Measurements from ENCODE around the gene SLC46A2. TPM values are rescaled to one million over a fixed set of nuclear protein-coding genes. Genes with fewer than 3 reads are reported as not detected.

SLC46A2 gene
- total RNA-seq: not detected

- no peak for ATAC-seq
- Mint-ChIP-seq H3K4me3 (no peak within 1 kb of the TSS), H3K4me1 (peaks cover 10% of the 10 kb centered on the region), H3K9me3 (ENCODE audit: low read depth) (no peaks in the 10 kb centered on the region), H3K36me3 (no peaks in the 10 kb centered on the region), H3K27me3 (peaks cover 40% of the 10 kb centered on the region), H3K27ac (no peak within 1 kb of the TSS)
- no peak for DNase-seq
- CTCF ChIA-PET: no interaction called here
Measured at GRCh38 chr9:112890106-112891081, at the start of gene SLC46A2. Gene SLC46A2 (minus strand): TSS chr9:112890876. CDS start chr9:112890681, 195 bp downstream.

GRCh38 chr9:112939418-112939817, 48.7 kb upstream of the SLC46A2 start:
- Mint-ChIP-seq H3K4me1 (no peaks in the 10 kb centered on the region), H3K36me3 (no peaks in the 10 kb centered on the region), H3K27me3 (peaks cover 3% of the 10 kb centered on the region), H3K4me3 (no peak overlapping the region), H3K9me3 (ENCODE audit: low read depth) (no peaks in the 10 kb centered on the region), H3K27ac (no peak overlapping the region)
- CTCF ChIA-PET: no interaction called here
- ATAC-seq (no peak), DNase-seq (no peak)

- Mint-ChIP-seq H3K36me3 (no peaks in the 10 kb centered on the region), H3K27ac (no peak overlapping the region), H3K27me3 (peaks cover 7% of the 10 kb centered on the region), H3K9me3 (ENCODE audit: low read depth) (no peaks in the 10 kb centered on the region), H3K4me3 (no peak overlapping the region), H3K4me1 (no peaks in the 10 kb centered on the region)
- DNase-seq (no peak), ATAC-seq (no peak)
- CTCF ChIA-PET: no interaction called here
Measured at GRCh38 chr9:112933696-112934095, 43.0 kb upstream of the SLC46A2 start.

- CTCF ChIA-PET: interaction anchor here (1.2 to 1.5 kb wide), 2 partner anchors 22 to 187 kb away, joined by 3 to 4 read pairs; no protein-coding TSS in a partner anchor
- no peak overlapping the region for H3K27ac Mint-ChIP-seq
- no peak for DNase-seq
- no peak for ATAC-seq
- peaks cover 51% of the 10 kb centered on the region for H3K27me3 Mint-ChIP-seq
- no peaks in the 10 kb centered on the region for H3K9me3 Mint-ChIP-seq (ENCODE audit: low read depth)
- no peaks in the 10 kb centered on the region for H3K36me3 Mint-ChIP-seq
- peaks cover 2% of the 10 kb centered on the region for H3K4me1 Mint-ChIP-seq
- H3K4me3 Mint-ChIP-seq: no peak overlapping the region
Measured at GRCh38 chr9:112925058-112925641, 34.5 kb upstream of the SLC46A2 start.

- CTCF ChIA-PET: interaction anchor here (2.7 to 4.1 kb wide), 2 partner anchors 18 to 191 kb away, joined by 9 to 17 read pairs; no protein-coding TSS in a partner anchor
- peaks cover 49% of the 10 kb centered on the region for H3K27me3 Mint-ChIP-seq
- H3K4me1 Mint-ChIP-seq: peaks cover 2% of the 10 kb centered on the region
- no peaks in the 10 kb centered on the region for H3K36me3 Mint-ChIP-seq
- no peaks in the 10 kb centered on the region for H3K9me3 Mint-ChIP-seq (ENCODE audit: low read depth)
- no peak for ATAC-seq
- DNase-seq: no peak
- no peak overlapping the region for H3K27ac Mint-ChIP-seq
- H3K4me3 Mint-ChIP-seq: no peak overlapping the region
Measured at GRCh38 chr9:112921549-112921948, 30.9 kb upstream of the SLC46A2 start.

GRCh38 chr9:112917987-112918362, 27.3 kb upstream of the SLC46A2 start:
- H3K27me3 Mint-ChIP-seq: peaks cover 43% of the 10 kb centered on the region
- CTCF ChIA-PET: no interaction called here

GRCh38 chr9:112917047-112917986, 26.6 kb upstream of the SLC46A2 start:
- DNase-seq: no peak
- Mint-ChIP-seq H3K27ac (no peak overlapping the region), H3K36me3 (no peaks in the 10 kb centered on the region), H3K27me3 (peaks cover 40% of the 10 kb centered on the region), H3K9me3 (ENCODE audit: low read depth) (no peaks in the 10 kb centered on the region), H3K4me3 (no peak overlapping the region), H3K4me1 (peaks cover 2% of the 10 kb centered on the region)
- CTCF ChIA-PET: no interaction called here
- ATAC-seq: no peak

More at GRCh38 chr9:112917987-112918362, 27.3 kb upstream of the SLC46A2 start:
- Mint-ChIP-seq H3K4me3 (no peak overlapping the region), H3K4me1 (peaks cover 2% of the 10 kb centered on the region), H3K27ac (no peak overlapping the region), H3K9me3 (ENCODE audit: low read depth) (no peaks in the 10 kb centered on the region), H3K36me3 (no peaks in the 10 kb centered on the region)
- ATAC-seq (no peak), DNase-seq (no peak)

GRCh38 chr9:112914524-112914923, 23.8 kb upstream of the SLC46A2 start:
- no peak for DNase-seq
- Mint-ChIP-seq H3K27ac (no peak overlapping the region), H3K36me3 (no peaks in the 10 kb centered on the region), H3K4me1 (no peaks in the 10 kb centered on the region), H3K9me3 (ENCODE audit: low read depth) (no peaks in the 10 kb centered on the region), H3K4me3 (no peak overlapping the region), H3K27me3 (peaks cover 34% of the 10 kb centered on the region)
- no peak for ATAC-seq
- CTCF ChIA-PET: interaction anchor here (1.5 to 1.8 kb wide), 2 partner anchors 10 to 12 kb away, joined by 4 to 6 read pairs; no protein-coding TSS in a partner anchor

- no peak overlapping the region for H3K27ac Mint-ChIP-seq
- no peaks in the 10 kb centered on the region for H3K36me3 Mint-ChIP-seq
- H3K4me3 Mint-ChIP-seq: no peak overlapping the region
- no peaks in the 10 kb centered on the region for H3K4me1 Mint-ChIP-seq
- DNase-seq (no peak), ATAC-seq (no peak)
- H3K27me3 Mint-ChIP-seq: peaks cover 33% of the 10 kb centered on the region
- CTCF ChIA-PET: interaction anchor here (1.8 kb wide), 1 partner anchor 11 kb away, joined by 6 read pairs; no protein-coding TSS in a partner anchor
- no peaks in the 10 kb centered on the region for H3K9me3 Mint-ChIP-seq (ENCODE audit: low read depth)
Measured at GRCh38 chr9:112913326-112913725, 22.6 kb upstream of the SLC46A2 start.

- no peak for ATAC-seq
- Mint-ChIP-seq H3K4me1 (no peaks in the 10 kb centered on the region), H3K27me3 (peaks cover 36% of the 10 kb centered on the region), H3K9me3 (ENCODE audit: low read depth) (no peaks in the 10 kb centered on the region), H3K27ac (no peak overlapping the region), H3K4me3 (no peak overlapping the region), H3K36me3 (no peaks in the 10 kb centered on the region)
- CTCF ChIA-PET: no interaction called here
- no peak for DNase-seq
Measured at GRCh38 chr9:112912636-112913035, 22.0 kb upstream of the SLC46A2 start.

GRCh38 chr9:112911736-112912135, 21.1 kb upstream of the SLC46A2 start:
- CTCF ChIA-PET: no interaction called here
- H3K9me3 Mint-ChIP-seq (ENCODE audit: low read depth): no peaks in the 10 kb centered on the region
- H3K36me3 Mint-ChIP-seq: no peaks in the 10 kb centered on the region
- no peak overlapping the region for H3K27ac Mint-ChIP-seq
- no peak overlapping the region for H3K4me3 Mint-ChIP-seq
- H3K27me3 Mint-ChIP-seq: peaks cover 32% of the 10 kb centered on the region
- DNase-seq: no peak
- no peaks in the 10 kb centered on the region for H3K4me1 Mint-ChIP-seq
- ATAC-seq: no peak

- Mint-ChIP-seq H3K9me3 (ENCODE audit: low read depth) (no peaks in the 10 kb centered on the region), H3K4me1 (peaks cover 7% of the 10 kb centered on the region), H3K27ac (no peak overlapping the region), H3K27me3 (peaks cover 32% of the 10 kb centered on the region), H3K4me3 (no peak overlapping the region), H3K36me3 (no peaks in the 10 kb centered on the region)
- DNase-seq (no peak), ATAC-seq (no peak)
- CTCF ChIA-PET: interaction anchor here (1.7 kb wide), 1 partner anchor 10 kb away, joined by 4 read pairs; no protein-coding TSS in a partner anchor
Measured at GRCh38 chr9:112905084-112905483, 14.4 kb upstream of the SLC46A2 start.

GRCh38 chr9:112900901-112901300, 10.2 kb upstream of the SLC46A2 start:
- CTCF ChIA-PET: no interaction called here
- no peak overlapping the region for H3K27ac Mint-ChIP-seq
- DNase-seq: no peak
- ATAC-seq: no peak
- H3K36me3 Mint-ChIP-seq: no peaks in the 10 kb centered on the region
- H3K4me3 Mint-ChIP-seq: no peak overlapping the region
- H3K27me3 Mint-ChIP-seq: peaks cover 46% of the 10 kb centered on the region
- H3K9me3 Mint-ChIP-seq (ENCODE audit: low read depth): no peaks in the 10 kb centered on the region
- peaks cover 15% of the 10 kb centered on the region for H3K4me1 Mint-ChIP-seq
